UCSD-AML1 (cell line): Measurements from ENCODE around the gene RASL10B.

Experiments
- DNase-seq: peaks from one replicate; lab custom pipeline; 2025; ENCODE audit not compliant: unreplicated experiment; lab: John Stamatoyannopoulos, UW

The RASL10B gene

GRCh38 chr17:35763767-35764122 lies 32.3 kb downstream of the RASL10B start:
- DNase-seq: no peak

GRCh38 chr17:35764123-35764991 lies 32.9 kb downstream of the RASL10B start:
- DNase-seq: peak; percentile 93

GRCh38 chr17:35765086-35765710 lies 33.8 kb downstream of the RASL10B start:
- no peak for DNase-seq

- DNase-seq: no peak
Measured at GRCh38 chr17:35765756-35766488, 34.5 kb downstream of the RASL10B start.

GRCh38 chr17:35766489-35766877 lies 35.0 kb downstream of the RASL10B start:
- DNase-seq: no peak

- peak; percentile 24 for DNase-seq
Measured at GRCh38 chr17:35766903-35767510, 35.6 kb downstream of the RASL10B start.

GRCh38 chr17:35768797-35769196 lies 37.4 kb downstream of the RASL10B start:
- DNase-seq: no peak

GRCh38 chr17:35769895-35770486 lies 38.6 kb downstream of the RASL10B start:
- no peak for DNase-seq

- no peak for DNase-seq
Measured at GRCh38 chr17:35773129-35773528, 41.7 kb downstream of the RASL10B start.

GRCh38 chr17:35773679-35774425 lies 42.4 kb downstream of the RASL10B start:
- peak; percentile 62 for DNase-seq

- DNase-seq: no peak
Measured at GRCh38 chr17:35774499-35774898, 43.1 kb downstream of the RASL10B start.

GRCh38 chr17:35775039-35775438 lies 43.6 kb downstream of the RASL10B start:
- DNase-seq: no peak

GRCh38 chr17:35775583-35775982 lies 44.1 kb downstream of the RASL10B start:
- peak; percentile 61 for DNase-seq

GRCh38 chr17:35778641-35779196 lies 47.3 kb downstream of the RASL10B start:
- no peak for DNase-seq

GRCh38 chr17:35780950-35781349 lies 49.5 kb downstream of the RASL10B start:
- no peak for DNase-seq

GRCh38 chr17:35784895-35785294 lies 53.5 kb downstream of the RASL10B start:
- DNase-seq: no peak

GRCh38 chr17:35786941-35787432 lies 55.5 kb downstream of the RASL10B start:
- DNase-seq: no peak

- DNase-seq: no peak
Measured at GRCh38 chr17:35788477-35789368, 57.3 kb downstream of the RASL10B start.

- no peak for DNase-seq
Measured at GRCh38 chr17:35790841-35791240, 59.4 kb downstream of the RASL10B start.
